Activated CD4-positive, CD25-positive, alpha-beta regulatory T cell treated with anti-CD3 and anti-CD28 coated beads, Interleukin-2, amount 50 U/mL, for 72 hours (primary cell): ENCODE measurements around the gene SMTNL2.
"Not testable (repeated sequence)": the region's sequence is repeated elsewhere in the genome, so short reads cannot be mapped to it uniquely, and the experiment has no call there.

ENCODE experiments used
- DNase-seq: peaks from one replicate; pipeline ENCODE4 v3.0.0; 2021

The SMTNL2 gene

GRCh38 chr17:4605826-4606225 lies 21.5 kb downstream of the SMTNL2 start:
- DNase-seq, result no peak

DNA sequence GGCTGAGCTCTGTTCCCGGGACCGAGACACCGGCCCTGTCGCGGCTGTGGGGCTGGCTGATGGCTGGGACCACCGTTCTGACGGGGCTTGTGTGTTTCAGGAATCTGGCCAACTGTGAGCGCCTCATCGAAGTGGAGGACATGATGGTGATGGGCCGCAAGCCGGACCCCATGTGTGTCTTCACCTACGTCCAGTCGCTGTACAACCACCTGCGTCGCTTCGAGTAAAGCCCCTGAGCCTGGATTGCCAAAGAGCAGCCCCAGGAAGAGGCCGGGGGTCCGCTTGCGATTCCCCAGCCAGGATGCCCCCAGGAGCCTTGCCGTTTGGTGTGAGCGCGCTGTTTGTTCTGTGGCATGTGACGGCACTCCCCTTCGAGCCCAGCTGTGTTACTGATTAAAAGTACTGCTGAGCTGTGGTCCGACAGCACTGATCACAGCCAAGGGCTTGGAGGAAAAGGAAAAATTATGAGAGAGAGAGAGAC lies 23.0 kb downstream of the SMTNL2 start:
- DNase-seq, result no peak

GRCh38 chr17:4607773-4608187 lies 23.5 kb downstream of the SMTNL2 start:
- no peak for DNase-seq

GRCh38 chr17:4609761-4610160 lies 25.4 kb downstream of the SMTNL2 start:
- DNase-seq, result no peak

- DNase-seq, result no peak
Measured at GRCh38 chr17:4610162-4610561, 25.8 kb downstream of the SMTNL2 start.

GRCh38 chr17:4610656-4611055 lies 26.3 kb downstream of the SMTNL2 start:
- no peak for DNase-seq

- DNase-seq, result no peak
Measured at GRCh38 chr17:4616476-4616875, 32.1 kb downstream of the SMTNL2 start.

DNA sequence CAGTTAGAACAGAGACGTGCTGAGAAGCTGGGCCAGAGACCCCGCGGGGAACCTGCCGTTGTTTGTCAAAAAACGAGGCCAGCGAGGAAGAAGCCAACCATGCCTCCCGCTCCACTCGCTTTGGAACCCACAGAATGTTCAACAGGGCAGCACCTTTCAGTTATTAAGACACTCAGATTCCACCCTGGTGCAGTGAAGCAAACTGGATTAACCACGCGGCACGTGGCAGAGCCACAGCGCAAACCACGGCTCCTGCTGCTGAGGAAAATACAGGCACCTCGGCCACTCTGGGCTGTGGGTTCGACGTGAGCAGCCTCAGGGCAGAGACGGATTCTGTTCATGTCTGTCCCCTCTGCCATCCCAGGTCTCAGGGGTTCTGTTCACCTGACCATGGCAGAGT lies 32.8 kb downstream of the SMTNL2 start:
- DNase-seq, result no peak

DNA sequence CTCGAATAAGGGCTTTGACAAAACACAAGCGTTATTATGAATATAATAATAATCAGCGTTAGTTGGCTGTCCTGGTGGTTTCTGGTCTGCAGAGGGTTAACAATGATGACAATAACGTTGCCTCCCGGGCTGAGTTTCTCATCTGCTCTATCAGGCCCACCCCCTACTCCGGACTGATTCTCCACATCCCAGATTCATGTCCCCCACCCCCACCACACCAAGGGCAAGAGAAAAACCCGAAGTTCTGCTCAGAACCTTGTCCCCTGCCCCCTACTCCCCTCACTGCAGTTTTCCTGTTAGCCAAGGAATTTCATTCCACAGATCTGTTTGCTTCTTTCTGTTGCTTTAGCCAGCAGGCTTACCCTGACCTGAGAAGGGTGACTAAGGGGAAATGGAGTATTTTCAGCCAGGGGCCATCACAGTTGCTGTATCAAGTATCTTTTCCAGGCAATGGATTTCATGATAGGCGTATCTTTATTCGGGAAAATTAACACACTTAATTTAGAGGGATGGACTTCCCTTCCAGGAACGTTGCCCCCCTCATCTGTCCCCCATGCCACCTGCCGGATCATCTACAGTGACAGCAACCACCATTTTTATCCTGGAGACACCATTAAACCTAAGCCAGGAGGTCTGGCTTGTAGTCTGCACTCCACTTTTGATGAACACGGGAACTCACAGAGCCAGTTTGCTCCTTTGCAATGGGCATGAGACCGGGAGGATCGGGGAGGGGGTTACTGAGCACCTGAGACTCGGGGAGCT lies 33.4 kb downstream of the SMTNL2 start:
- DNase-seq, result no peak

GRCh38 chr17:4620531-4621101 lies 36.3 kb downstream of the SMTNL2 start:
- DNase-seq, result no peak

GRCh38 chr17:4622375-4622774 lies 38.0 kb downstream of the SMTNL2 start:
- DNase-seq, result no peak

DNA sequence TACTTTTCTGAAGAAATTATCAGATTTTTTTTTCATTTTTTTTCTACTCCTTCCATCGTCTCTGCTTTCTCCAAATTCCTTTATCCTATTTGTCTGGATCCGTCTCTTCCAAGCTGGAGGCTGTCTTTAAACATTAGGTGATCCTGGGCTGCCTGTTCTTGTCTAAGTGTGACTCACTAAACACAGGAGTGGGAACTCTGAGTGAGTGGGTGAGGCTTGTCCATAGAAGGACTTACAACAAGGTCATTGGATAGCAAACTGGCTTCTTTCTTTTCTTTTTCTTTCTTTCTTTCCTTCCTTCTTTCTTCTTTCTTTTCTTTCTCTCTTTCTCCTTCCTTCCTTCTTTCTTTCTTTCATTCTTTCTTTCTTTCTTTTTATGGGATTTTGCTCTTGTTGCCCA lies 38.9 kb downstream of the SMTNL2 start:
- no peak for DNase-seq

GRCh38 chr17:4624451-4624911 lies 40.2 kb downstream of the SMTNL2 start:
- not testable (repeated sequence) for DNase-seq

GRCh38 chr17:4625181-4625617 lies 40.9 kb downstream of the SMTNL2 start:
- DNase-seq, result no peak

DNA sequence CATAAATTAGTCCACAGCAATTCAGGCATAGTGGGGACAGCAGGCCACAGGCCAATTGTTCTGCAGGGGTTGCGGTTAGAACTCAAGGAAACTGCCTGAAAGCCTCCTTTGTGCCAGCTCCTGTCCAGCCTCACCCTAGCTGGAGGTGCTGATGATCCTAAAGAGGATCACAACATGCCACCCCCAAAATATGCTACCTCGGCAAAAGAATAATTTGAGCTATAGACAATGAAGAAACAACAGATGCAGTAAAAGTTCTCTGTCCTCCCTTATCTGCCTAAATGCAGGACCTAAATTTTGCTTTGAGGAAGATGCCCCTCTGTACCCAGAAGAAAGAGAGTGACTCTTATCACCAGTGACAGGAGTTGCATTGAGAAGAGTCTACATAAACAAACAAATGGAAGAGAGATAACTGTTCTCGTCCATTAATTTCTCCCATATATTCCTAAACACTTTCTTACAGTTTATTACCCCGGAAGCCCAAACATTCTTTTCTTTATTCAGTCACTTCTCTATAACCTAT lies 42.5 kb downstream of the SMTNL2 start:
- DNase-seq, result no peak

DNA sequence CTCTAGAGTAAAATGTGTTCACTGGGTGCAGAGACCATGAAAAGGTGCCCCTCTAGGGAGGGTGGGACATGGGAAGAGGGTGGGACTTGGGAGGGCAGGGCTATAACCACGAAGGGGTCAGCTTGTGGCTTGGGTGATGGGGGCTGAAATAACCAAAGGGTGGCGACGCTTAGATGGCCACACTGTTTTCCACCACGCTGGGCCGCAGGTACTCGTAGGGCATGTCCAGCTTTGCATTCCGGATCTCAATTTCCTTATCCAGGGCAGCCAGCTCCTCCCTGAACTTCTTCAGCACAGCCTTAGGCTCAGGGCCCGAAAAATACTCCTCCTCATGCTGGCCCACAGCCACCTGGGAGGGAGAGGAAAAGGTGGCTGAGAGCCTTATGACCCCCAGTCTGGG lies 47.1 kb downstream of the SMTNL2 start:
- no peak for DNase-seq

GRCh38 chr17:4631836-4632580 lies 47.7 kb downstream of the SMTNL2 start:
- DNase-seq, result no peak

GRCh38 chr17:4632581-4632920 lies 48.2 kb downstream of the SMTNL2 start:
- no peak for DNase-seq

- DNase-seq, result no peak
Measured at GRCh38 chr17:4633643-4634042, 49.3 kb downstream of the SMTNL2 start.

DNA sequence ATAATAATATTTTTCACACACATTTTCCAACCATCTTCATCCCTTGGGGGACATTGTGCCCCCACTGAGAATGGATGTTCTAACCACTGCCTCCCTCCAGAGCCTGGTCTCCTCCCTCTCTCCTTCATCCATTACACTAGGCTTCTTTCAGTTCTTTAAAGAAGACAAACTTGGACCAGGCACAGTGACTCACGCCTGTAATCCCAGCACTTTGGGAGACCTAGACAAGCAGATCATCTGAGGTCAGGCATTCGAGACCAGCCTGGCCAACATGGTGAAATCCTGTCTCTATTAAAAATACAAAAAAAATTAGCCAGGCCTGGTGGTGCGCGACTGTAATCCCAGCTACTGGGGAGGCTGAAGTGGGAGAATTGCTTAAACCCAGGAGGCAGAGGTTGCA lies 50.6 kb downstream of the SMTNL2 start:
- DNase-seq, result no peak

DNA sequence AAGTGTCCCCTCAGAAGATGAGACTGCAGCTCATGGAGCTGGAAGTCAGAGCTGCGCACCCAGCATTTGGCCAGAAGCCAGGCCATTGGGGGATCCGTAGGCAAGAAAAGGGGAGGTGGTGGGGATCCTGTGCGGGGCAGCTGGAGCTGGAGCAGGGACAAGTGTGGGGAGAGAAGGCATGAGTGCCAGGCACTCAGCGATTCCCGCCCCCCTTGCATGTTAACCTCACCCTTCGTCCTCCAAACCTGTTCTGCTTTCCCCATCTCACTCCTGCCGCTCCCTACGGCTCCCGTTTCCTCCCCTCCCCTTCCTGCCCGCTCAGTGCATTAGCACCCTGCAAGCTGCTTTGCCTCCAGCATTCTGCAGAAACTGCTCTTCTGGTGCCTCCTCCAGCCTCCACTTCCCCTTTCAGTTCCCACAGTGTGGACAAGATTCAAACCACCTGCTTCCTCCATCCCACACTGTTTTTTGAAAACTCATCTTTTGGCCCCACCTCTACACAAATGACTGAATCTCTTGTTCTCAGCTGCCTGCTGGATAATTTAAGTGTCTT lies 51.6 kb downstream of the SMTNL2 start:
- DNase-seq, result no peak

GRCh38 chr17:4636474-4637100 lies 52.3 kb downstream of the SMTNL2 start:
- no peak for DNase-seq

GRCh38 chr17:4638766-4639165 lies 54.4 kb downstream of the SMTNL2 start:
- not testable (repeated sequence) for DNase-seq
